OCI-LY7 (cell line): ENCODE measurements around the gene PLXDC2. TPM values are rescaled to one million over a fixed set of nuclear protein-coding genes. Genes with fewer than 3 reads are reported as not detected.

Experiments
- BruUV-seq: library from RNA; stranded (reverse); fragments of 400-500 nt; replicated peaks from 2 replicates; lab custom pipeline; 2021; lab: Mats Ljungman, UMichigan
- CTCF ChIA-PET: fragments of 300-600 bp; sonication (Branson Sonifier 250); formaldehyde crosslinking; loops from one replicate; lab custom pipeline; 2022; ENCODE audit warnings: antibody characterized with exemption; ENCODE audit not compliant: unreplicated experiment; lab: Charles Lee
- POLR2A ChIA-PET: fragments of 300-600 bp; sonication (Branson Sonifier 250); formaldehyde crosslinking; loops from one replicate; lab custom pipeline; 2022; ENCODE audit warnings: antibody characterized with exemption; lab: Charles Lee
- DNase-seq: peaks from one replicate; pipeline ENCODE4 v3.0.0-alpha.2; 2015; ENCODE audit warnings: low spot score
- H2AFZ ChIP-seq: fragments of 200-600 bp; sonication (generic), shearing (Covaris generic); 2 replicates; pipeline ENCODE4 v1.6.1; 2014; ENCODE audit warnings: mild to moderate bottlenecking, antibody characterized with exemption, low read length, moderate library complexity
- H3K27ac ChIP-seq: fragments of 200-600 bp; sonication (generic); 2 replicates; pipeline ENCODE4 v1.5.1; 2014; ENCODE audit warnings: mixed run types, low read depth, mild to moderate bottlenecking, moderate library complexity, low read length, inconsistent platforms; ENCODE audit not compliant: poor library complexity, severe bottlenecking
- H3K36me3 ChIP-seq: fragments of 200-600 bp; sonication (generic); 2 replicates; pipeline ENCODE4 v1.6.1; 2014; ENCODE audit warnings: mild to moderate bottlenecking, antibody characterized with exemption, low read length, moderate library complexity, mixed read lengths; ENCODE audit not compliant: insufficient read depth
- H3K4me1 ChIP-seq: fragments of 200-600 bp; sonication (generic); 2 replicates; pipeline ENCODE4 v1.5.1; 2014; ENCODE audit warnings: mild to moderate bottlenecking, low read length; ENCODE audit not compliant: insufficient read depth, poor library complexity, severe bottlenecking
- H3K4me2 ChIP-seq: fragments of 200-600 bp; sonication (generic); 2 replicates; pipeline ENCODE4 v1.6.1; 2014; ENCODE audit warnings: mild to moderate bottlenecking, low read length
- H3K4me3 ChIP-seq: fragments of 200-600 bp; sonication (generic); 2 replicates; pipeline ENCODE4 v1.5.1; 2014; ENCODE audit warnings: mild to moderate bottlenecking, low read depth, low read length; ENCODE audit not compliant: poor library complexity, severe bottlenecking
- H3K79me2 ChIP-seq: fragments of 200-600 bp; sonication (generic); 2 replicates; pipeline ENCODE4 v1.6.1; 2016; ENCODE audit warnings: low read depth, mild to moderate bottlenecking, low read length, moderate library complexity, mixed read lengths; ENCODE audit not compliant: insufficient read depth
- H3K9me2 ChIP-seq: fragments of 200-600 bp; sonication (generic); 2 replicates; pipeline ENCODE4 v1.6.1; 2016; ENCODE audit warnings: mild to moderate bottlenecking, low read length, mixed read lengths; ENCODE audit not compliant: insufficient read depth
- H3K9me3 ChIP-seq: fragments of 200-600 bp; sonication (generic); 2 replicates; pipeline ENCODE4 v1.6.1; 2014; ENCODE audit warnings: mild to moderate bottlenecking, mixed run types, low read length, mixed read lengths
- H4K20me1 ChIP-seq: fragments of 200-600 bp; sonication (generic); 2 replicates; pipeline ENCODE4 v1.6.1; 2014; ENCODE audit warnings: mild to moderate bottlenecking, antibody characterized with exemption, low read length, moderate library complexity, mixed read lengths; ENCODE audit not compliant: insufficient read depth
- EZH2phosphoT487 ChIP-seq: fragments of 200-600 bp; sonication (generic); IDR thresholded peaks from 2 replicates; pipeline ENCODE4 v1.6.1; 2018; ENCODE audit warnings: low read depth, borderline replicate concordance, mild to moderate bottlenecking, mixed run types, antibody characterized with exemption, low read length, moderate library complexity, mixed read lengths
- intact Hi-C: fragments of 100-400 bp; cut with micrococcal nuclease; formaldehyde crosslinking; loops from one replicate; pipeline ENCODE4 v1.10.0; 2022; ENCODE audit not compliant: unreplicated experiment
- total RNA-seq, 2 experiments: library from RNA; depleted of rRNA in 1 of 2; stranded (reverse); fragments of >200 nt in 1 of 2; shearing (Covaris generic) in 1 of 2; gene quantifications; 2 replicates each; pipeline ENCODE4 v1.2.3, GENCODE V29; 2014 to 2022
- TF ChIP-seq, protein P1 (sequence below): fragments of 200-600 bp; sonication (generic); conservative IDR thresholded peaks from 2 replicates; pipeline ENCODE4 v1.5.1; 2014; ENCODE audit warnings: mild to moderate bottlenecking, antibody characterized with exemption, low read length, moderate library complexity, mixed read lengths

PLXDC2 gene
- total RNA-seq, 2 experiments from 2014 or later: not detected

DNA sequence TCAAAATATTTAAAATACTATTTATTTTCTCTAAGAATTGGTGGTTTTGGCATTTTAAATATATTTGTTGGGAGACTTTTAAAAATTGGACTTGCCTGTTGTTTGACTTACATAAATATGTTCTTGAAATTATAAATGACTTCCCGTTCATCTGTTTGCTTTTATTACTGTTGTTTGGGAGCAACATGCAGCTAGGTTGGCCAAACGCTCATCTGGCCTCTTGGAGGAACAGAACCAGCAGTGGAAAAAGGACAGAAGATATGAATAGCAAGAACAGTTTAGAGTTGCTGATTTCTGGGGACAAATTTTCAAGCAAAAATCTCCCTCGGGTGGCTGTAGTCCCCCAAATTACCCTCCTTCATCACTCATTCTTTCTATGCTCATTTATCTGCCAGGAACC is 41.6 kb downstream of the PLXDC2 start:
- intact Hi-C loops: no loop called here
- BruUV-seq: no TSS peak
- Histone ChIP-seq H3K9me2 (no peaks in the 10 kb centered on the region), H3K4me1 (no peaks in the 10 kb centered on the region), H3K36me3 (no peaks in the 10 kb centered on the region), H3K9me3 (no peaks in the 10 kb centered on the region), H3K4me2 (no peak overlapping the region), H4K20me1 (no peaks in the 10 kb centered on the region), H3K4me3 (no peak overlapping the region), H2AFZ (no peak overlapping the region), H3K79me2 (no peaks in the 10 kb centered on the region), H3K27ac (no peak overlapping the region)
- DNase-seq: no peak
- ChIA-PET CTCF (no interaction called here), POLR2A (no interaction called here)
- TF ChIP-seq, protein P1, sequence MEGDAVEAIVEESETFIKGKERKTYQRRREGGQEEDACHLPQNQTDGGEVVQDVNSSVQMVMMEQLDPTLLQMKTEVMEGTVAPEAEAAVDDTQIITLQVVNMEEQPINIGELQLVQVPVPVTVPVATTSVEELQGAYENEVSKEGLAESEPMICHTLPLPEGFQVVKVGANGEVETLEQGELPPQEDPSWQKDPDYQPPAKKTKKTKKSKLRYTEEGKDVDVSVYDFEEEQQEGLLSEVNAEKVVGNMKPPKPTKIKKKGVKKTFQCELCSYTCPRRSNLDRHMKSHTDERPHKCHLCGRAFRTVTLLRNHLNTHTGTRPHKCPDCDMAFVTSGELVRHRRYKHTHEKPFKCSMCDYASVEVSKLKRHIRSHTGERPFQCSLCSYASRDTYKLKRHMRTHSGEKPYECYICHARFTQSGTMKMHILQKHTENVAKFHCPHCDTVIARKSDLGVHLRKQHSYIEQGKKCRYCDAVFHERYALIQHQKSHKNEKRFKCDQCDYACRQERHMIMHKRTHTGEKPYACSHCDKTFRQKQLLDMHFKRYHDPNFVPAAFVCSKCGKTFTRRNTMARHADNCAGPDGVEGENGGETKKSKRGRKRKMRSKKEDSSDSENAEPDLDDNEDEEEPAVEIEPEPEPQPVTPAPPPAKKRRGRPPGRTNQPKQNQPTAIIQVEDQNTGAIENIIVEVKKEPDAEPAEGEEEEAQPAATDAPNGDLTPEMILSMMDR: no peak
- no peak for TF ChIP-seq EZH2phosphoT487

DNA sequence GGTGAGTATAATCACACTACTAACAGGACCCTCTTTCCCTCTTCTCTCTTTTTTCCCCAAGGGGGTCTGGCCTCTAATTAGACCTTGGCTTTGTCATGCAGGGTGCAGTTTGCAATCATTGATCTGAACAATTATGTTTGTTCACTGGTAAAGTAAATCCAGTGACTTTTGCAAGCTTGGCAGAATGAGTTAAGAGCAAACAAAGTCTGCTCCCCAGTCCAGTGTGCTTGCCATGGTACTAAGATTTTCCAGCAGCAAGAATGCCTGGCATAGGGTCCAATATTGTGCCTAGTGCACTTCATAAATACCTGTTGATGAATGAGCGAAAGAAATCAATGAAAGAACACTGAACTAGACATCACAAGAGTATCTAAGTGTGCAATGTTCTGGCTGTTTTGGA is 43.9 kb downstream of the PLXDC2 start:
- no peaks in the 10 kb centered on the region for H3K36me3 ChIP-seq
- H3K4me3 ChIP-seq: no peak overlapping the region
- no peak overlapping the region for H2AFZ ChIP-seq
- no peak overlapping the region for H3K4me2 ChIP-seq
- H3K79me2 ChIP-seq: no peaks in the 10 kb centered on the region
- no peak for DNase-seq
- no peaks in the 10 kb centered on the region for H3K4me1 ChIP-seq
- intact Hi-C loops: no loop called here
- no TSS peak for BruUV-seq
- no peaks in the 10 kb centered on the region for H3K9me2 ChIP-seq
- H4K20me1 ChIP-seq: no peaks in the 10 kb centered on the region
- ChIA-PET CTCF (no interaction called here), POLR2A (interaction anchor here (0.5 kb wide), 1 partner anchor 543 kb away, joined by 3 read pairs; no protein-coding TSS in a partner anchor)
- H3K9me3 ChIP-seq: no peaks in the 10 kb centered on the region
- TF ChIP-seq EZH2phosphoT487: no peak
- TF ChIP-seq, protein P1: no peak
- H3K27ac ChIP-seq: no peak overlapping the region

DNA sequence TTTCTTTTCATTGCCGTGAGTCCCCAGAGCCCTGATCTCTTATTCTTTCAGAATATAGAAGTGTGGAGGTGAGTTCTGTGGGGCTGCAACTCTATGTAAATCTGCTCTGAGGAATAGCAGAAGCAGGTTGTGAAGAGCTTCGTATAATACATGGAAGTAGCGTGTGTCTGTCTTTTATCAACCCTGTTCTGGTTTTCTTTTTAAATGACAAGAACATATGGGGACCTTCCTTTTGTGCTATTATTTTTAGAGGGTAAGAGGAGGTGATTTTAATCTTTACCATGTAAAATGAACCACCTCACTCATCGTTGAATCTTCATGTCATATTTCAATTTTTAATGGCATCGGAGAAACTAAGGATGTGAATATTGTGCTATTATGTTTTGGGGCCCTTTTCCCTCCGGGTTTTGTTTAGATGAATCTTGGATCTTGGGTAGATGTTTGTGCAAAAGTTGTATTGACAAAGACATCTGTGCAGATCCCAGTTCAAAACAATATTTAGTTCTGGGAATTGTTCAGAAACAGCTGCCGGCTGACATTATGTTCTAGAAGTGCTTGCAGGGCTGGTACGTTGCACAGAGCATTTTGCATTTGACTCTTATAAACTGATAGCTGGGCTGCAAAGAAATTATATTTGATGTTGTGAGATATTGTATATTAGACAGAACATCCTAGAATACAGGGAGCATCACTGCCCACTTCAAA is 46.7 kb downstream of the PLXDC2 start:
- POLR2A ChIA-PET: no interaction called here
- CTCF ChIA-PET: no interaction called here
- H3K36me3 ChIP-seq: no peaks in the 10 kb centered on the region
- no peak overlapping the region for H2AFZ ChIP-seq
- no TSS peak for BruUV-seq
- H3K9me2 ChIP-seq: no peaks in the 10 kb centered on the region
- TF ChIP-seq, protein P1: no peak
- TF ChIP-seq EZH2phosphoT487: no peak
- H3K4me2 ChIP-seq: no peak overlapping the region
- H3K4me3 ChIP-seq: no peak overlapping the region
- H3K27ac ChIP-seq: no peak overlapping the region
- intact Hi-C loops: no loop called here
- no peaks in the 10 kb centered on the region for H4K20me1 ChIP-seq
- H3K79me2 ChIP-seq: no peaks in the 10 kb centered on the region
- H3K4me1 ChIP-seq: no peaks in the 10 kb centered on the region
- DNase-seq: no peak
- H3K9me3 ChIP-seq: no peaks in the 10 kb centered on the region
